SU-DHL-6 (cell line): ENCODE measurements around the gene GRM5.

Experiments used
- H2AFZ ChIP-seq: fragments of 200-600 bp; sonication (generic); 2 replicates; pipeline ENCODE4 v1.6.1; 2014; ENCODE audit warnings: low read depth, mild to moderate bottlenecking, moderate library complexity, mixed read lengths, antibody characterized with exemption, low read length; ENCODE audit not compliant: severe bottlenecking
- H3F3A ChIP-seq: fragments of 200-600 bp; shearing (Covaris generic); 2 replicates; pipeline ENCODE4 v1.6.0; 2016; ENCODE audit warnings: antibody characterized with exemption, mild to moderate bottlenecking; ENCODE audit not compliant: insufficient read depth
- H3K27ac ChIP-seq: fragments of 200-600 bp; sonication (generic); 2 replicates; pipeline ENCODE4 v1.5.1; 2016; ENCODE audit warnings: low read depth, mild to moderate bottlenecking, low read length, moderate library complexity, mixed read lengths
- H3K27me3 ChIP-seq: fragments of 200-600 bp; sonication (generic), shearing (Covaris generic); 2 replicates; pipeline ENCODE4 v1.6.0; 2014; ENCODE audit warnings: mild to moderate bottlenecking, low read length
- H3K36me3 ChIP-seq: fragments of 200-600 bp; sonication (generic); 2 replicates; pipeline ENCODE4 v1.6.1; 2014; ENCODE audit warnings: mild to moderate bottlenecking, low read length, mixed read lengths
- H3K4me2 ChIP-seq: fragments of 300-600, 200-600 bp; shearing (Covaris generic), sonication (generic); 2 replicates; pipeline ENCODE4 v1.6.0; 2014; ENCODE audit warnings: low read length, low read depth, mild to moderate bottlenecking; ENCODE audit not compliant: poor library complexity, severe bottlenecking
- H3K4me3 ChIP-seq: fragments of 200-600 bp; sonication (generic); 2 replicates; pipeline ENCODE4 v1.5.1; 2014; ENCODE audit warnings: antibody characterized with exemption, low read length, mild to moderate bottlenecking, mixed read lengths; ENCODE audit not compliant: insufficient read depth, poor library complexity, severe bottlenecking
- H3K79me2 ChIP-seq: fragments of 200-600 bp; sonication (generic); 2 replicates; pipeline ENCODE4 v1.6.1; 2014; ENCODE audit warnings: mild to moderate bottlenecking, low read length, moderate library complexity; ENCODE audit not compliant: insufficient read depth
- H3K9ac ChIP-seq: fragments of 200-600 bp; sonication (generic); 2 replicates; pipeline ENCODE4 v1.7.0; 2014; ENCODE audit warnings: mild to moderate bottlenecking, low read length
- H3K9me2 ChIP-seq: fragments of 200-600 bp; sonication (generic); replicated peaks from 2 replicates; pipeline ENCODE4 v1.6.1; 2014; ENCODE audit warnings: low read length; ENCODE audit not compliant: insufficient read depth
- H3K9me3 ChIP-seq: fragments of 200-600 bp; sonication (generic); 2 replicates; pipeline ENCODE4 v1.6.1; 2014; ENCODE audit warnings: low read length, mixed read lengths; ENCODE audit not compliant: insufficient read depth
- H4K20me1 ChIP-seq: fragments of 200-600 bp; sonication (generic); 2 replicates; pipeline ENCODE4 v1.6.1; 2014; ENCODE audit warnings: low read depth, mild to moderate bottlenecking, antibody characterized with exemption, low read length, moderate library complexity, mixed read lengths
- CTCF ChIP-seq: fragments of 200-600 bp; sonication (generic); IDR thresholded peaks from one replicate; pipeline ENCODE4 v1.5.1; 2017; ENCODE audit warnings: antibody characterized with exemption, mild to moderate bottlenecking, low read length, moderate library complexity; ENCODE audit not compliant: insufficient read depth, poor library complexity, severe bottlenecking
- EZH2phosphoT487 ChIP-seq: fragments of 200-600 bp; sonication (generic), shearing (Covaris generic); conservative IDR thresholded peaks from 2 replicates; pipeline ENCODE4 v1.6.1; 2018; ENCODE audit warnings: mild to moderate bottlenecking, antibody characterized with exemption, low read length, moderate library complexity, mixed read lengths

Gene GRM5

GRCh38 chr11:88619656-88620385, 446.0 kb downstream of the GRM5 start:
- Histone ChIP-seq H3K79me2 (no peaks in the 10 kb centered on the region), H3K9me2 (no peaks in the 10 kb centered on the region), H3K27ac (no peak overlapping the region), H3K36me3 (no peaks in the 10 kb centered on the region), H3K4me2 (no peak overlapping the region), H4K20me1 (no peaks in the 10 kb centered on the region), H3K9ac (no peak overlapping the region), H2AFZ (no peak overlapping the region), H3F3A (no peaks in the 10 kb centered on the region), H3K9me3 (no peaks in the 10 kb centered on the region), H3K4me3 (no peak overlapping the region), H3K27me3 (no peaks in the 10 kb centered on the region)
- TF ChIP-seq EZH2phosphoT487, result no peak
- no peak for TF ChIP-seq CTCF

- no peaks in the 10 kb centered on the region for H3F3A ChIP-seq
- no peaks in the 10 kb centered on the region for H3K9me3 ChIP-seq
- H3K4me2 ChIP-seq, result no peak overlapping the region
- H3K9ac ChIP-seq, result no peak overlapping the region
- H3K36me3 ChIP-seq, result no peaks in the 10 kb centered on the region
- H3K27ac ChIP-seq, result no peak overlapping the region
- H3K4me3 ChIP-seq, result no peak overlapping the region
- H3K79me2 ChIP-seq, result no peaks in the 10 kb centered on the region
- TF ChIP-seq EZH2phosphoT487 (no peak), CTCF (no peak)
- H3K9me2 ChIP-seq, result no peaks in the 10 kb centered on the region
- H2AFZ ChIP-seq, result no peak overlapping the region
- H3K27me3 ChIP-seq, result no peaks in the 10 kb centered on the region
- no peaks in the 10 kb centered on the region for H4K20me1 ChIP-seq
Measured at GRCh38 chr11:88619071-88619425, 446.7 kb downstream of the GRM5 start.

DNA sequence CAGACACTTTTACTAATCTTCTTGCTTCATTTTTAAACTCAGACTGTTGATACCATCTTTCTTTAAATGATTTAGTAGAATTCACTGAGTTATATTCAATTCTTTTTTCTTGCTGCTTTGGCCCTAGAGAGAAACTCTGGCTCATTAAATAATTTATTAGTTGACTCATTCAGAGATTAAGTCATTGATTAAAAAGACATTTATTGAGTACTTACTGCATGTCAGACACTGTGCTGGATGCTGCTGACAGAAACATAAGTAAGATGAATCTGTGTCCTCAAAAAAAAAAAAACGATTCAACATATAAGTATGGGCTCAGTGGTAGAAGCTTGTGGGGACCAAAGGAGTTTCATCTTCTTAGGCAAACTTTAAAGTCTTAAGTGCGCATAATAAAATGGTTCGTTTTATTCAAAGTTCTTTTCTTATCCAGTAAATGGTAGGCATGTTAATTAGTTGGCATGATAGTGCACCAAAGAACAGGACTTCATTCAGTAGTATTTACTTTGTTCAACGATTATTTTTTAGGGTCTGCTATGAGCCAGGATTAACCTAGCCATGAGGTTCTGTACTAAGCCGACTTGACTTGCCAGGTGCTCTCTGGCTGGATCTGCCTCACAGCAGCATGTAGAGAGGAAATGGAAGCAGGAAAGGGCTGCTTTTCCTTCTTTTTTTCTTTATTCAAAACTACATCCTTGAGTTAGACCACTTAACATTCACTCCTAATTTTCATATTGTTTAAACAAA, 447.3 kb downstream of the GRM5 start:
- H3K79me2 ChIP-seq, result no peaks in the 10 kb centered on the region
- H3K27ac ChIP-seq, result no peak overlapping the region
- H3K27me3 ChIP-seq, result no peaks in the 10 kb centered on the region
- no peaks in the 10 kb centered on the region for H3K9me3 ChIP-seq
- TF ChIP-seq CTCF, result no peak
- TF ChIP-seq EZH2phosphoT487, result no peak
- H3F3A ChIP-seq, result no peaks in the 10 kb centered on the region
- H3K36me3 ChIP-seq, result no peaks in the 10 kb centered on the region
- no peaks in the 10 kb centered on the region for H3K9me2 ChIP-seq
- H3K4me2 ChIP-seq, result no peak overlapping the region
- H2AFZ ChIP-seq, result no peak overlapping the region
- no peak overlapping the region for H3K4me3 ChIP-seq
- no peaks in the 10 kb centered on the region for H4K20me1 ChIP-seq
- H3K9ac ChIP-seq, result no peak overlapping the region
